NCI-H146 (cell line): ENCODE results near the gene KLRG1.

Source experiments
- DNase-seq: peaks from one replicate; lab custom pipeline; 2025; lab: John Stamatoyannopoulos, UW

Gene KLRG1

DNA sequence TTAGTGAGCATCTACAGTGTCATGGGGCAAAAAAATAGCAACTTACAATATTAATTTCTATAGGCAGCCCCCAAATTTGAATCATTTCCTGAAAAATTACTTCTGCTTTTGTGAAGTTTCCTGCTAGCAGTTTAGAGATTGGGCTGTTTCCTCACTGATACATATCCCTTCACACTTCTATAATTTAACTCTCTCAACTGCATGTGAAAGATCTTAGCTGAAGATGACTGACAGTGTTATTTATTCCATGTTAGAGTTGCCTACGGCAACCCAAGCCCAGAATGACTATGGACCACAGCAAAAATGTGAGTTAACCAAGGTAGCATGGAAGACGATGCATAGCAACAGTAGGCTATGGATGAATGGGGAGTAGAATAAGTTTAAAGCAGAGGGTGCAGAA lies at the start of gene KLRG1:
Gene KLRG1, plus strand, starts transcription at position 134 of the 400 bp plus-strand sequence. Its CDS starts 90 bp downstream, at position 224.
- no peak for DNase-seq

DNA sequence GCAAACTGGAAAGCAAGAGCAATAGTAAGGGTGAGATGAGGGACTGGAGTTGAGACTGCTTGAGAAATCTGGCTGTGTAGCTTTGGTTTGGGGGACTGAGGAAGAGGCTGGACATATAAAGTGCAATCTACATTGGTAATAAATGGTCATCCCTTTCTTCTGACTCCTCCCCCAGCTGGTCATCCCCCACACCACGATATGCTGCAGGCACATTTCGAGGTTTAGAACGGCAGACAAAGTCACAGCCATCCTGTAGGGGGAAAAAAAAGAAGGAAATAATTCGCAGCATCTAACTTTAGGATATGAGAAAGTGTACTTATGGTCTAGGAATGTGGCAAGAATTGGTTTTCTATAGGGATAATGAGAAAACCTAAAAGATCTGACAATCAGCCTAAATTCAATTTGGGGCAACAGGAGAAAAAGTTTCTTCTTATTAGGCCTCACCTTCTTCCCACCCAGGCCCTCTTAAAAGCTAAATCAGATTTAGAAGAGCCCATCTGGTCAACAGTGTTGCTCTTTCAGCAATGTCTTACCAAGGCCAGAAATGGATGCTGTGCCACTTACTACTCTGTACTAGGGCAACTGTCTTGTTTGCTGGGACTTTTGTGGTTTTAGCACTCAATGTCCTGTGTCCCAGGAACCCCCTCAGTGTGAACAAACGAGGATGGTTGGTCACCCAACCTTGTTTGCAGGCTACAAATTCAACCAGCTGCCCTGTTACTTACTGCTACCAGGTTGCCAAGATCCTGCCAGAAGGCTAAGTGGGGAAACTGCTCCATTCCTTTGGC lies 47.5 kb upstream of the KLRG1 start:
- DNase-seq, result no peak

DNA sequence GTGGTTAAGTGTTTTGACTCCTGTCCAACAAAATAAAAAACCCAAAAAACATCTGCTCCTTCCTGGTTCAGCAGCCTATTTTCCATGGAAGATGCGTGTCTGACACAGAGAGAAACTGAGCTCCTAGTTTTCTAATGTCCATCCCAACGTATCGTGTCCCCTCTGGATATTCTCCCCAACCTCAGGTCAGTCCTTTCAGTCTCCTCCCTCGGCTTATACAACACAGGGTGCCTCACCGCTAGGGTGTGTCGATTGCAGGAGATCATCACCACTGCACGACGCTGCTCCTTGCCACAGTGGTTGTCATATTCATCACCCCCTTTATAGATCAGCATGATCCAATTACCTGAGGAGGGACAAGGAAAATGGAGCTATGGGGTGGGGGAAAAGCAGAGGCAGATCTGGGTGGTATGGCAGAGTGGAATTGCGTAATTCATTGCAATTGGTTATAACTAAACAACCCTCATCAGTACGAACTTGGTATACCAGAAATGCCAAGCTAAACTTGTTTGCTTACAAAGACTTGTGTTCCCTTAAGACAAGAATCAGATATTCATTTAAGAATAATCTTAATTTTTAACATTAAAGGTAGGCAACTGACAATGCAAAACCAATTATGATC lies 45.7 kb upstream of the KLRG1 start:
- DNase-seq, result no peak

DNA sequence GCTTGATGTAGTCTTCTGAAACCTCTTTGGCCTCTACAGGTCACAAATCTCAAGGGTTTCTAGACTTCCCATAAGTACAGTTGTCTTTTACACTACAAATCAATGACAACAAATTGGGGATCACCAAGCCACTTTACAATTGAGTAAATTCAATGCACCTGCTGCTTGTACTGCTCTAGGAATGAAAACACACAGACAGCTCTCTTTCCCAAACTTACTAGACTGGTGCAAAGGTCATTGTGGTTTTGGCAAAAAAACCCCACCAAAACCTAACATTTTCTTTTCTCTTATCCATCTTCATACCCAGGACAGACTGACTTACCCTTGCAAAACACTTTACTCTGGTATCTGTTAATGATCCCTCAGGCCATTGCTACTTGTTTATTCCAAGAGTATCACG lies 42.6 kb upstream of the KLRG1 start:
- DNase-seq, result no peak

DNA sequence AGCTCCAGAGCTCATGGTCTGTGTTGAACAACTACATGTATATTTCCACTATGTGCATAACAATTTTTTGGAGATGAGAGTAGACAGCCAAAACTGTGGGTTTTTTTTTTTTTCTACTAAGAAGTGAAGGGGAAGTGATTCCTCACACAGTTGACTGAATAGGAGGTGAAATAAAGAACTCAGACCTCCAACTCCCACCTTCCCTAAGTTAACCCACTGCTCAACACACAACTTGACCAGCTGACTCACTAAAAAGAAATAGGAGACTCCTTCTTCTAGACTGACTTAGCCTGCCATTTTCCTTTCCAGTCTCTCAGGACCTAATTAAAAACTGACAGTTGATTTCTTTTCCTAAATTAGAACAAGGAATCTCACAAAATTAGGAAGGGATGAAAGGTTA lies 41.6 kb upstream of the KLRG1 start:
- no peak for DNase-seq

DNA sequence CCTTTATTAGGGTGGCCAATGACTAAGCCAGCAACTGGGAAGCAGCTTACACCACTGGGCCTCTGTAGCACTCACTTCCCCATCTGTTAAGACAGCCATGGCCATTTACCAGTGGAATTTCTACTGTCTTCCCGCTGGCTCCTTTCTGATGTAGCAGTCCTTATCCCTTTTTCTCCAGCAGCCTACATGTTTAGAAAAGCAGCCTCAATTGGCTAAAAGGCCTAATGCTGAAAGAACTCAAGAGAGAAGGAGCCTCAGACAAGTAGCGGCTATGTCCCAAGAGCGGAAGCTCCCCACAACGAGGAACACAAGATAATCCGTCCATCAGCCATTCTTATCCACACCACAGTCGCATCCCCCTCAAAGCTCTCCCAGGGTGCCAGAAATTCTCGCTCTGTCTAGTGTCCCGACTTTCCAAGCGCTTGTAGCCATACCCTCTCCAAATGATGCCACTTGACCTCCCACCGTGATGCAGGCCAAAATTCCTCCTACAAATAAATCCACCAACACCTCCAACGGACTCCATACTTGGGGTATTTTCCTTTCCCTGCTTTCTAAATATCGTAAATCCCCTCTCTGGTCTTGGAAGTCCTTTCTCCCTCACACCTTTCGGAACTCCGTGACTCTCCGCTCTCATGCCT lies 40.5 kb upstream of the KLRG1 start:
- DNase-seq, result peak; percentile 24

DNA sequence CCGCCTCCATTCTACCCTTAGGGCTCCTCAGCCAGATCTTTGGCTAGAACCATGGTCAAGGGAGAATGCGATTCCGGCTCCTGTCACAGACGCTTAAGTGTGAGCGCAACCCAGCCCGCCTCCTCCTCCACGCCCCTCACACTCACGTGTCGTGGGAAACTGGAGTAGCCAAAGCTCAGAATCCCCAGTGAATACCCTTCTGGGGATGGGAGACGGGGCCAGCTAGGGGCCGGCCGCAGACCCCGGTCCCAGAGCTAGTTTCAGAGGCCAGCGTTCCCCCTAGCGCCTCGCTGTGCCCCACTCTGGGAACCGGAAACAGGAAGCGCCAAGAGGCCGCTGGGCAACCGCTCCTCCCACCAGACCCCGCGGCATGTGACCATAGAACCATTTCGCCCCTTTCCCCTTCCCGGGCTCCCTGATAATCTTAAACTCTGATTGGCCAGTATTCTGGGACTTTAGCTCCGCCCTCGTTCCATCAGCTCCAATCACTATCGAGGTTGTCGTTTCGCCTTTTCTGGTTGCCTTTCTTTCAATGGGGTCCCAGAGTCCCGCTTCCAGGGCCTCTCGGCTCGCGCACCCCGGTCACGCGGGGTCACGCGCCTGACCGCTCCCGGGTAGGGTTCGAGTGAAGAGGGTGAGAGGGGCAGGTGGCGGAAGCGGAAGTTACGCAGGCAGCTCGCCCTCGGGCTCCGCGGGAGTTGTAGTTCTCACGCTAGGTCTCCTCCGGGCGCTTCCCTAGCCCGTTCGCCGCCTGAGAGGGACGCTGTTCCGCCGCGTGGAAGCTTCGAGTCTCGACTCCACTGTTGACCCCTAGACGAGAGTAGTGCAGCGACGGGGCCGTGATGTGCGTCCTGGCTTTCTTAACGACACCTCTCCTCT lies 39.8 kb upstream of the KLRG1 start, which contains the start of gene M6PR:
Gene M6PR, minus strand, starts transcription at position 304 of the 879 bp plus-strand sequence. CDS start 3,241 bp downstream, outside the sequence.
- peak; percentile 99 for DNase-seq

DNA sequence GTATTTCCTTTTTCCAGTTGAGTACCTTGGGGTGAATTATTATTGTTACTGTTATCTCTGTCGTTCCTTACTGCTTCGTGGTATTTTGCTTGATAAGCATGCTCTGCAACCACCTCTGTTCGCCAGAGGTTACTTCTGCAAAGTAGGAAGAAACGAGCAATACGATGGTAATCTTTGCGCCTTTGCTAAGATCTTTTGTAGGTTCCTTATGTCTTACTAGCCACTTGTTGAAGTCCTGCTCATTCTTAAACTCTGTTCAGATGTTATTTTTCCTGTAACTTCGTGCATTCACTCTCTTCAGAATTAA lies 39.2 kb upstream of the KLRG1 start:
- DNase-seq, result no peak

DNA sequence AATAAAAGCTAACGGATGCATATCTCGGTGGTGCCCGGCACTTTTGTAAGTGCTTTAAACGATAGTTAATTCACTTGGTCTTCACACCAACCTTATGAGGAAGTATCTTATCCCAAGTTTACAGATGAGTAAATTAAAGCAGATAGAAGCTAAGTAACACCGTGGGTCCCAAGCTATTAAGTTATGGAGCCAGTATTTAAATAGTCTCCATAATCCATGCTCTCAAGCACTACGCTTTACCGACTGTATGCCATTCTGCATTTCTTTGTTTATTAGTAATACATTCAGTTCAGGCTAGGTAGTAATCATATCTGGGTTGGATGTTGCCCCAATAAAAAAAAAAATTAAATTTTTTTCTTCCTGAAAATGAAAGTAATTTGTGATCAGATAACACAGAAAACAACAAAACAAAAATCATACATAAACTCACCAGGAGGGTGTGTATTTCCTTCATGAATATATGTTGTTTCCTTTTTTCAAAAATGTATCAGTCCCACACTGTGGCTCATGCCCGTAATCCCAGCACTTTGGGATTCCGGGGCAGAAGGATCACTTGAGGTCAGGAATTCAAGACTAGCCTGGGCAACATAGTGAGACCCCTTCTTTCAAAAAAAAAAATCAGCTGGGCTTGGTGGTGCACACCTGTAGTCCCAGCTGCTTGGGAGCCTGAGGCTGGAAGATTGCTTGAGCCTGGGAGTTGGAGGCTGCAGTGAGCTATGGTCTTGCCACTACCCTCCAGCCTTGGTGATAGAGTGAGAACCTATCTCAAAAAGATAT lies 38.5 kb upstream of the KLRG1 start:
- DNase-seq, result no peak

DNA sequence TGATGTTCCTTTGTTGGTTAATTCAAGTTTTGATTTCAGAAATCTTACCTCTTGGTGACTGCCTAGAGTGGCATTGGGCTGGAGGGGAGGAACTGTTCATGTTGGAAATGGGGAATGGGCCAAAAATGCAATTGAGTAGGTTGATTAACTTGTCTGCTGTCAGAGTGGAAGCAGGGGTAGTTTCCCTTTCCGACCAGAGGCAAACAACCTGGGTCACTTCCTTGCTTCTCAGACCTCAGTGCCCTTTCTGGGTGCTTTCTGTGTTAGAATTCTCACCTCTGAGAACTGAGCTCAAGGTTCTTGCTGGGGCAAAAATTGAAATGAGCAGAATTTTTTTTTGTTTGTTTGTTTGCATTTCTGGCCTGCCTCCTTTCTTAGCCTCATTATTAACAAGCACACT lies 37.6 kb upstream of the KLRG1 start:
- no peak for DNase-seq

DNA sequence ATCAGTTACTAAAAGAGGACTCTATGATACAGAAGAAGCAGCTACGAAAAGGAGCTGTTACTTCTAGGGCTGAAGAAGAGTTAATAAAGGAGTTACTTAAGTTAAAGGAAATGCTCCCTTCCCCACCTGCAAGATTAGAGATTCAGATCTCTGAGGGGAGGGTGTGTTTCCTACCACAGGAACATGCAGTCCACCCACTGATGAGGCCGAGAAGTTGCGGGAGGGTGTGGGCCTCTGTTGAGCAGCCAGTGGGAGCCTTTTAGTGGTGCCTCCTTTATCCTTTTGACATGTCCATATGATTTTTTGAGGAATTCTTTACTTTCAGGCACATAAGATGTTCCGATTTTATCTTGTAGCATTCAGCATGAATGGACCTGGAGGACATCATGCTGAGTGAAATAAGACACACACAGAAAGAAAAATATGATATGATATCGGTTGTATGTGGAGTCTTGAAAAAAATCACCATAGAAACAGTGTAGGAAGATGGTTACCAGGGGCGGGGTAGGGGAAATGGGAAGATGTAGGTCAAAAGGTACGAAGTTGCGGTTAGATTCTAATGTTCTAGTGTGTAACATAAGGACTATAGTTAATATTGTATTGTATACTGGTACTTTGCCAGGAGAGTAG lies 35.5 kb upstream of the KLRG1 start:
- DNase-seq, result no peak

DNA sequence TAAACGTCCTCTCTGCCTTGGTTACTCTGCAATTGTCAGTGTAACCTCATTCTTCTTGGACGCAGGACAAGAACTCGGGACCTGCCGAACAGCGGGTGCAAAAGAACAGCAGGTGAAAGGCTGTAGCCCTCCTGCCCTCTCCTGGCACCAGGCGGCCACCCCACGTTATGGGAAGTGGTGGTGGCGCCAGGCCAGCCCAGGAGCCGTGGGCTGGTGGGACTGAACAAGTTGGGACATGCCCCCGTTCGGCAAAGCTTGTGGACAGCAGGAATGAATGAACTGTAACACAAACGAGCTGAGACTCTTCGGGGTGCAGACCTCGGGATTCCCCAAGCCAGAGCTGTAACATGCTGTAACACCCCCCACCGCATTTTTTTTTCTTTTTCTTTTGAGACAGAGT lies 33.3 kb upstream of the KLRG1 start:
- no peak for DNase-seq

DNA sequence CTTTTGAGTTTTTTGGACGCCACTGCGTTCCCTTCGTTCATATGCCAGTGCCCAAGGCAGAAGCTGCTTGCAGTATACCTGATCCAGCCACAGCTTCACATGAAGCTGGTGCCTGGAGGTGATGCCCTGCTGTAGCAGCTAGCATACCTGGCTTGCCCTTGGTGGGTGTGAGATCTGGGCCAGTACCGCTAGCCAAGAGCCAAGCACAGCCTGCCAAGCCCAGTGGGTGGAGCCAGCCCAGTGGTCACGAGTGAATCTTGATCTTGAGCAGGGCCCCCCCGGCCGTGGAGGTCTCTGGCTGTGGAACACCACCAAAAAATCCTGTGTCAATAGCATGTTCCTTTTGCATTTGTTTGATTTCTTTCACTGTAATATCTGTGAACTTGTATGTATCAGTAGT lies 32.6 kb upstream of the KLRG1 start:
- no peak for DNase-seq

DNA sequence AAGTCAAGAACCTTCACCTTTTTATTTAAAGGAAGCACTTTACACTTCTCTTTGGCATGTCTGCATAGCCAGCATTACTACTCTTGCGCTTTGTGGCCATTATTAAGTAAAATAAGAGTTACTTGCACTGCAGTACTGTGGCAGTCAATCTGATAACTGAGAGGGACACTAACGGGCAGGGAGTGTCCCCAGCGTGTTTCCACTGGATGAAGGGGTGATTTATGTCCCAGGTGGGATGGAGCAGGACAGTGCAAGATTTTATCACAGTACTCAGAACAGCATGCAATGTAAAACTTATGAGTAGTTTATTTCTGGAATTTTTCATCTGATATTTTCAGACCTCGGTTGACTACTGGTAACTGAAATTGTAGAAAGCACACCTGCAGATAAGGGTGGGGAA lies 31.8 kb upstream of the KLRG1 start:
- no peak for DNase-seq

DNA sequence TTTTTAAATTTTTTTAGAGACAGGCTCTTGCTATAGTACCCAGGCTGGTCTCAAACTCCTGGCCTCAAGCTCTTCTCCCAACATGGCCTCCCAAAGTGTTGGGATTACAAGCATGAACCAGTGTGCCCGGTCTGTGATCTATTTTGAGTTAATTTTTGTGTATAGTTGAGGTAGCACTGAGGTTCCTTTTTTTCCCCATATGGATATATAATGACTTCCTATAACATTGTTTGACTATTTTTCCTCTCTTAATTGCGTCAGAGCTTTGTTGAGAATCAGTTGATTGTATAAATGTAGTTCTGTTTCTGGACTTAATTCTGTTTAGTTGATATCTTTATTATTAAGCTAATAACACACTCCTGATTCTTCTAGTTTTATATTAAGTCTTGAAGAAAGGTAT lies 31.3 kb upstream of the KLRG1 start:
- no peak for DNase-seq

DNA sequence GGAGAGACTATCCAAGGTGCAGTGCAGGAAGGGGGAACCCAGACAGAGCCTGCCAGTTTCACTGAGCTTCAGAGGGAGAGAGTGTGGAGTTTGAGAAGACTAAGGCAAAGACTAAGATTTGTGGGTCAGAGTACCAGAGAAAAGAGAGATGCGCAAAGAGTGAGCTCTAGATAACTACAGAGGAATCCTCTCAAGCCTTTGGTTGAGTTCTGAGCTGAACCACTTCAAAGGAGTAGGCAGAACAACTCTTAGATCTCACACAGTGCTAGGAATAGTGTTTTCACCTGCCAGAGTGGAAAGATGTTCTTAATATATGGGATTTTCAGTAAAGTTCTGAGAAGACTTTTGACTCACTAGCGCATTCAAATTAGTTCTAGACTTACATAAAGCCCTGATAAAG lies 29.2 kb upstream of the KLRG1 start:
- no peak for DNase-seq

DNA sequence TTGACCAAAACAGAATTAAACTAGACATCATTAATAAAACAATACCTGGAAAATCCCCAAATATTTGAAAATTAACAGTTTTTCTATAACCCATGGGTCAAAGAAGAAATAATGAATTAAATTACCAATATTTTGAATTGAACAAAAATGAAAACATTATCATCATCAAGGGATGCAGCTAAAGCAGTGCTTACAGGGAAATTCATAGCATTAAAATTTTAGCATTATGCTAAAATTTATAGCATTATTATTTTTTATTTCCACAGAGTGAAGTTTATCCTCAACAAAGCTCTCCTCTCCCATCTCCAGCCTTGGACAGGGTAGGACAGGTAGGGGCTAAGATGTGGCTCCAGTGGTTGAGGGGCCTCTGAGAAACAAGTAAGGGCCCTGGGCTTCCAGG lies 20.6 kb upstream of the KLRG1 start:
- DNase-seq, result no peak

DNA sequence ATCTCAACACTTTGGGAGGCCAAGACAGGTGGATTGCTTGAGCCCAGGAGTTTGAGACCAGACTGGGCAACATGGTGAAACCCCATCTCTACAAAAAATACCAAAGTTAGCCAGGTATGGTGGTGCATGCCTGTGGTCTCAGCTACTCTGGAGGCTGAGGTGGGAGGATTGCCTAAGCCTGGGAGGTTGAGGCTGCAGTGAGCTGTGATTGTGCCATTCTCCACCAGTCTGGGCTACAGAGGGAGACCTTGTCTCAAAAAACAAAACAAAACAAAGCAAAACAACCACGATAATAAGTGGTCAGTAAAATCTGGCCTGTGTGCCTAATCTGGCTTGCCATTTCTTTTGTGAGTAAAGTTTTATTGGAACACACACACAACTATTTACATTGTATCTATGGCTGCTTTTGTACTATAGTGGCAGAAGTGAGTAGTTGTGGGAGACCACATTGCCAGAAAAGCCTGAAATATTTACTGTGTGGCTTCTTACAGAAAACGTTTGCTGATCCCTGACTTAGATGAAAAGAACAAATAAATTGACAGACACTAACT lies 19.4 kb upstream of the KLRG1 start:
- no peak for DNase-seq

DNA sequence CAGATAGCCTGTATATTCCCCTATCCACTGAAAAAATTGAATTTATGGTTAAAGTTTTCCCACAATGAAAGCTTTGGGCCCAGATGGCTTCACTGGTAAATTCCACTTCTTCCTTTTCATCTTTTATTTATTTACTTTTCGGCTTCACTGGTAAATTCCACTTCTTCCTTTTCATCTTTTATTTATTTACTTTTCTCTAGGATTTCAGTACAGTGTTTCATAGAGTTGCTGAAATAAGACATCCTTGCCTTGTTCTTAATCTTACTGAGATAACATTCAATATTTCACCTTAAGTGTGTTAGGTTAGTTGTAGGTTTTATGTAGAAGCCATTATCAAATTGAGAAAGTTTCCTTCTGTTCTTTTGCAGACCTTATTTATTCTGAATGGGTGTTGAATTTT lies 18.9 kb upstream of the KLRG1 start:
- DNase-seq, result no peak

DNA sequence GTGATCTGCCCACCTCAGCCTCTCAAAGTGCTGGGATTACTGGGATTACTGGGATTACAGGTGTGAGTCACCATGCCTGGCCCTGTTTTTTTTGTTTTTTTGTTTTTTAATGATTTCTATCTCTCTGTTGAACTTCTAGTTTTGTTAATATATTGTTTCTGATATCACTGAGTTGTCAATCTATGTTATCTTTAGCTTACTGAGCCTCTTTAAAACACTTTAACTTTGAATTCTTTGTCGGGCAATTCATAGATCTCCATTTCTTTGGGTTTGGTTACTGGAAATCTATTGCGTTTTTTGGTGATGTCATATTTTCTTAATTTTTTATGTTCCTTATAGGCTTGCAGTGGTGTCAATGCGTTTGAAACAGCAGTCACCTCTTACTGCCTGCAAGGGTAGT lies 9.2 kb upstream of the KLRG1 start:
- DNase-seq, result no peak

DNA sequence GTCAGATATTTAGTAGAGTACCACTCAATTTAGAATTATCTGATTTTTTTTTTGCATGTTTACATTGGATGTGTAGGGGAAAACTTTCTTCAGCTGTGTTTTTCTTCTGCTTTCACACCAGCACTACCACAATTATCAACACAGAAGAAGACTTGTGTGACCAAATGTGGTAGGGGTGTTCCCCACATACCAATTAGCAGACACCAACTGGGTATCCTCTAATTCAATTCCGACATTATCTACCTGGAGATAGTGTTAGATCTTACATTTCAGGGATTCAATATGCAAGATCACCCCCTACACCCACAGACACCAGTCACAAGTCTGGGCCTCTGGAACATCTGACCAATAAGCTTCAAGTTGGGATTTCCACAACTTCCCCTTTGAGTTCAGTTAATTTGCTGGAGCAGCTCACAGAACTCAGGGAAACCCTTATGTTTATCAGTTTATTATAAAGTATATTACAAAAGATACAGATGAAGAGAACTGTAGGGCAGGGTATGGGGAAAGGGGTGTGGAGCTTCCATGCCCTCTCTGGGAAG lies 4.1 kb upstream of the KLRG1 start:
- no peak for DNase-seq
